ENCODE results near the gene CYP27C1. TPM values are rescaled to one million over a fixed set of nuclear protein-coding genes. Genes with fewer than 3 reads are reported as not detected.

CYP27C1 gene
- total RNA-seq, 4 donors from 2014 or later = 1.8 to 12.7 (median 2.9) TPM

DNA sequence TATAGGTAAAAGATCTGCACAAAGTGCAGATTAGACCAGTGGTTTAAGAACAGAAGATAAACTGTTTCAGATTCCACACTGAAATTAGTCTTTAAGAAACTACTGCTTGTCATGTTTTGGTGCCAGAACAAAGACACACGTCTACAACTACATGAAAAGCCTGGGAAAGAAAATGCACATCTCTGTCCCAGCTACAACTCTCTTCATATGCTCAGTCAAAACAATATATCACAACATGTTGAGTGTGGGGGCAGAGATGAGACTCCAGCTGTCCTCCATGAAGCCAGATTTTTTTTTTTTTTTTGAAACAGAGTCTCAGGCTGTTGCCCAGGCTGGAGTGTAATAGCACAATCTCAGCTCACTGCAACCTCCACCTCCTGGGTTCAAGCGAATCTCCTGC is 60.6 kb downstream of the CYP27C1 start:
- Histone ChIP-seq H3K36me3 (no peaks in the 10 kb centered on the region), H3K27me3 (no peaks in the 10 kb centered on the region), H3K27ac (no peak overlapping the region), H3K4me1 (peaks cover 9% of the 10 kb centered on the region), H3K4me3 (no peak overlapping the region), H3K9me3 (no peaks in the 10 kb centered on the region)
- DNase-seq (ENCODE audit: low spot score in 2 of 2) = no peak
- WGBS = 76% methylated on average over 2 of the region's 2 CpGs
- TF ChIP-seq EP300 (IDR thresholded peaks at IDR 0.05) = no peak

GRCh38 chr2:127158614-127159290 is 61.3 kb downstream of the CYP27C1 start:
- 77% methylated on average over 11 of the region's 11 CpGs for WGBS
- DNase-seq (ENCODE audit: low spot score in 2 of 2) = no peak
- Histone ChIP-seq H3K9me3 (no peaks in the 10 kb centered on the region), H3K36me3 (no peaks in the 10 kb centered on the region), H3K4me1 (peaks cover 16% of the 10 kb centered on the region), H3K27me3 (no peaks in the 10 kb centered on the region), H3K4me3 (no peak overlapping the region), H3K27ac (no peak overlapping the region)
- TF ChIP-seq CTCF (IDR thresholded peaks at IDR 0.05) (no peak), EP300 (IDR thresholded peaks at IDR 0.05) (no peak), POLR2AphosphoS5 (IDR thresholded peaks at IDR 0.05) (no peak), POLR2A (IDR thresholded peaks at IDR 0.05) (no peak)

DNA sequence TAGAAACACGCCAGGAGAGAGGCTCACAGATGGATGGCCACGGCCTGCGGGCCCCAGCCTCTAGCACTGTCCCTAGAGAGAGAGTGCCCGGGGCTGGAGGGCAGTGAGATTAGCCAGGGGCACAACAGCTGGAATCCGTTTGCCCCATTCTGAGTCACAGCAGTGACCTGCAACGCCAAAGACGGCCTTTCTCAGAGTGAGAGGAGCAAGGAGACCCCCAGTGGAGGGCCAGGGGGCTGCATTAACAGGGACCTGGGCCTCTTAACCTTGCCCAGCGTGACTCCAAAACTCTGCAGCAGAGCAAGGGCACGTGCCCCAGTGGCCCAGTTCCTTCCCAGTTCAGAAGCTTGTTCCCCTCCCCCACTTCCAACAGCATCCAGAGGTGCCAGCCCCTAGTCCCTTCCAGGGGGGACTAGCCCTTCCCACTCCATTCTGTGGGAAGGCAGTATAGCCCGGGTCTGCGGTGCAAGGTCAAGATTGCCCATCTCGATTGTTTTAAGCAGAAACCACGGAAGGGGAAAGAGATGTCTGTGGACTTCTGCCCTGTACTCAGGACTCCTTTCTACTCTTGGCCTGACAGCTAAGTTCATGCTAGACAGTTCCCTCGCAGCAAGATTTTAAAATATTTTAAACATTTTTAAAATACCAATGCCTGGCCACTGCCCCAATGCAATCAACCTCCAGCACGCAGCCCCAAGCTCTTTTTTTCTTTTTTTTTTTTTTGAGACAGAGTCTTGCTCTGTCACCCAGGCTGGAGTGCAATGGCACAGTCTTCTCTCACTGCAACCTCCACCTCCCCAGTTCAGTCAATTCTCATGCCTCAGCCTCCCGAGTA is 62.2 kb downstream of the CYP27C1 start:
- WGBS = 82% methylated on average over 10 of the region's 16 CpGs

DNA sequence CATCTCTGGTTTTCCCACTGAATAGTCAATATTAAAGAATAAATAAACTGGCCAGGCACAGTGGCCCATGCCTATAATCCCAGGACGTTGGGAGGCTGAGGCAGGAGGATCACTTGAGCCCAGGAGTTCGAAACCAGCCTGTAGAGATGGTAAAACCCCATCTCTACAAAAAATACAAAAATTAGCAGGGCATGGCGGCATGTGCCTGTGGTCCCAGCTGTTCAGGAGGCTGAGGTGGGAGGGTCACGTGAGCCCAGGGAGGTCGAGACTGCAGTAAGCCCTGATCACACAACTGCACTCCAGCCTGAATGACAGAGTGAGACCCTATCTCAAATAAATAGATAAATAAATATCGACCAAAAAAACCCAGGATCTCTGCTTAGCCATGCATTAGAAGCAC is 63.0 kb downstream of the CYP27C1 start:
- WGBS = 90% methylated on average over 6 of the region's 6 CpGs
- no peaks in the 10 kb centered on the region for H3K36me3 ChIP-seq
- TF ChIP-seq EP300 (IDR thresholded peaks at IDR 0.05) (no peak), POLR2A (IDR thresholded peaks at IDR 0.05) (no peak), POLR2AphosphoS5 (IDR thresholded peaks at IDR 0.05) (no peak), CTCF (IDR thresholded peaks at IDR 0.05) (no peak)
- H3K27ac ChIP-seq = no peak overlapping the region
- H3K4me3 ChIP-seq = no peak overlapping the region
- no peaks in the 10 kb centered on the region for H3K9me3 ChIP-seq
- no peaks in the 10 kb centered on the region for H3K27me3 ChIP-seq
- no peak for DNase-seq (ENCODE audit: low spot score in 2 of 2)
- H3K4me1 ChIP-seq = peaks cover 17% of the 10 kb centered on the region

More for the DNA sequence above, 62.2 kb downstream of the CYP27C1 start:
- Histone ChIP-seq H3K9me3 (no peaks in the 10 kb centered on the region), H3K4me3 (no peak overlapping the region), H3K27ac (no peak overlapping the region), H3K4me1 (peaks cover 17% of the 10 kb centered on the region), H3K27me3 (no peaks in the 10 kb centered on the region), H3K36me3 (no peaks in the 10 kb centered on the region)
- TF ChIP-seq EP300 (IDR thresholded peaks at IDR 0.05) (no peak), POLR2AphosphoS5 (IDR thresholded peaks at IDR 0.05) (no peak), POLR2A (IDR thresholded peaks at IDR 0.05) (no peak), CTCF (IDR thresholded peaks at IDR 0.05) (no peak)
- no peak for DNase-seq (ENCODE audit: low spot score in 2 of 2)

GRCh38 chr2:127155947-127156346 is 64.2 kb downstream of the CYP27C1 start:
- TF ChIP-seq POLR2AphosphoS5 (IDR thresholded peaks at IDR 0.05) = no peak
- TF ChIP-seq POLR2A (IDR thresholded peaks at IDR 0.05) = no peak
- no peak for TF ChIP-seq CTCF (IDR thresholded peaks at IDR 0.05)
- no peak for TF ChIP-seq EP300 (IDR thresholded peaks at IDR 0.05)
- Histone ChIP-seq H3K9me3 (no peaks in the 10 kb centered on the region), H3K4me3 (no peak overlapping the region), H3K4me1 (peaks cover 17% of the 10 kb centered on the region), H3K36me3 (no peaks in the 10 kb centered on the region), H3K27ac (no peak overlapping the region), H3K27me3 (no peaks in the 10 kb centered on the region)
- no peak for DNase-seq (ENCODE audit: low spot score in 2 of 2)
- 21% methylated on average over 2 of the region's 2 CpGs for WGBS
